GM21737 (cell line): ENCODE measurements around the gene ROCK2.
"Not testable (repeated sequence)": the region's sequence is repeated elsewhere in the genome, so short reads cannot be mapped to it uniquely, and the experiment has no call there.

ENCODE experiments used
- ATAC-seq: cut with Tn5 transposase; IDR thresholded peaks from one replicate; pipeline ENCODE4 v1.9.1; 2021; ENCODE audit warnings: mild to moderate bottlenecking, moderate library complexity; ENCODE audit not compliant: unreplicated experiment

Gene ROCK2

GRCh38 chr2:11279398-11279797 lies 65.0 kb downstream of the ROCK2 start:
- ATAC-seq, result no peak

- no peak for ATAC-seq
These were observed 66.2 kb downstream of the ROCK2 start for GRCh38 chr2:11278219-11278618.

GRCh38 chr2:11275910-11276309 lies 68.5 kb downstream of the ROCK2 start:
- ATAC-seq, result no peak

- ATAC-seq, result no peak
These were observed 73.5 kb downstream of the ROCK2 start for GRCh38 chr2:11270891-11271290.

- no peak for ATAC-seq
These were observed 76.5 kb downstream of the ROCK2 start for GRCh38 chr2:11267931-11268330.

GRCh38 chr2:11264818-11265217 lies 79.6 kb downstream of the ROCK2 start:
- ATAC-seq, result no peak

- no peak for ATAC-seq
These were observed 80.4 kb downstream of the ROCK2 start for GRCh38 chr2:11264007-11264406.

GRCh38 chr2:11263177-11263576 lies 81.3 kb downstream of the ROCK2 start:
- no peak for ATAC-seq

GRCh38 chr2:11262438-11262837 lies 82.0 kb downstream of the ROCK2 start:
- not testable (repeated sequence) for ATAC-seq

- ATAC-seq, result not testable (repeated sequence)
These were observed 82.9 kb downstream of the ROCK2 start for GRCh38 chr2:11261564-11261963.

- no peak for ATAC-seq
These were observed 83.5 kb downstream of the ROCK2 start for GRCh38 chr2:11260979-11261378.

GRCh38 chr2:11257964-11258363 lies 86.5 kb downstream of the ROCK2 start:
- ATAC-seq, result no peak

- ATAC-seq, result no peak
These were observed 87.4 kb downstream of the ROCK2 start for GRCh38 chr2:11257078-11257477.

- no peak for ATAC-seq
These were observed 88.3 kb downstream of the ROCK2 start for GRCh38 chr2:11256166-11256565.

GRCh38 chr2:11254100-11254536 lies 90.3 kb downstream of the ROCK2 start:
- ATAC-seq, result no peak

GRCh38 chr2:11252458-11252857 lies 92.0 kb downstream of the ROCK2 start:
- not testable (repeated sequence) for ATAC-seq

- no peak for ATAC-seq
These were observed 93.8 kb downstream of the ROCK2 start for GRCh38 chr2:11250400-11251196.

GRCh38 chr2:11245322-11245721 lies 99.1 kb downstream of the ROCK2 start:
- no peak for ATAC-seq

- no peak for ATAC-seq
These were observed 100.2 kb downstream of the ROCK2 start for GRCh38 chr2:11244091-11244826.

GRCh38 chr2:11243512-11243911 lies 100.9 kb downstream of the ROCK2 start:
- no peak for ATAC-seq

- no peak for ATAC-seq
These were observed 101.8 kb downstream of the ROCK2 start for GRCh38 chr2:11242542-11243174.
